HL-60/S4 treated with phorbol 12-myristate 13-acetate at 8.2 ng/mL for 4 days and 3 days (cell line): ENCODE results near the gene ANLN.
"Not testable (repeated sequence)": the region's sequence is repeated elsewhere in the genome, so short reads cannot be mapped to it uniquely, and the experiment has no call there.

Experiments used
- in situ Hi-C: fragments of 300-500 bp; cut with MboI; formaldehyde crosslinking; loops from 2 replicates; pipeline ENCODE4 v1.15.0; 2022; ENCODE audit warnings: low sequenced_read_pairs

The ANLN gene

GRCh38 chr7:36460811-36461429 lies 71.3 kb downstream of the ANLN start:
- in situ Hi-C loops: no loop called here

GRCh38 chr7:36462551-36463137 lies 73.0 kb downstream of the ANLN start:
- in situ Hi-C loops: no loop called here

GRCh38 chr7:36464271-36464670 lies 74.6 kb downstream of the ANLN start:
- in situ Hi-C loops: no loop called here

- in situ Hi-C loops: not testable (repeated sequence)
Measured at GRCh38 chr7:36466001-36466400, 76.3 kb downstream of the ANLN start.

GRCh38 chr7:36468370-36469101 lies 78.9 kb downstream of the ANLN start:
- in situ Hi-C loops: no loop called here

- in situ Hi-C loops: no loop called here
Measured at GRCh38 chr7:36469236-36469635, 79.6 kb downstream of the ANLN start.

GRCh38 chr7:36472141-36472729 lies 82.6 kb downstream of the ANLN start:
- in situ Hi-C loops: loop anchor here (10.0 kb wide), 1 partner anchor 733 kb away; no protein-coding TSS in a partner anchor

- in situ Hi-C loops: loop anchor here (10.0 kb wide), 1 partner anchor 731 kb away; no protein-coding TSS in a partner anchor
Measured at GRCh38 chr7:36473454-36474282, 84.0 kb downstream of the ANLN start.

- in situ Hi-C loops: loop anchor here (10.0 kb wide), 1 partner anchor 730 kb away; no protein-coding TSS in a partner anchor
Measured at GRCh38 chr7:36474283-36475010, 84.8 kb downstream of the ANLN start.

- in situ Hi-C loops: loop anchor here (10.0 kb wide), 1 partner anchor 730 kb away; no protein-coding TSS in a partner anchor
Measured at GRCh38 chr7:36475011-36475342, 85.3 kb downstream of the ANLN start.

GRCh38 chr7:36475381-36475780 lies 85.7 kb downstream of the ANLN start:
- in situ Hi-C loops: loop anchor here (10.0 kb wide), 1 partner anchor 729 kb away; no protein-coding TSS in a partner anchor

- in situ Hi-C loops: loop anchor here (10.0 kb wide), 1 partner anchor 726 kb away; no protein-coding TSS in a partner anchor
Measured at GRCh38 chr7:36478745-36479144, 89.1 kb downstream of the ANLN start.

- in situ Hi-C loops: not testable (repeated sequence)
Measured at GRCh38 chr7:36483853-36484252, 94.2 kb downstream of the ANLN start.

- in situ Hi-C loops: no loop called here
Measured at GRCh38 chr7:36484265-36484664, 94.6 kb downstream of the ANLN start.

- in situ Hi-C loops: no loop called here
Measured at GRCh38 chr7:36486336-36486735, 96.7 kb downstream of the ANLN start.

GRCh38 chr7:36487756-36488336 lies 98.2 kb downstream of the ANLN start:
- in situ Hi-C loops: no loop called here

- in situ Hi-C loops: not testable (repeated sequence)
Measured at GRCh38 chr7:36488672-36489071, 99.0 kb downstream of the ANLN start.

GRCh38 chr7:36490419-36490830 lies 100.8 kb downstream of the ANLN start:
- in situ Hi-C loops: no loop called here

GRCh38 chr7:36491317-36491716 lies 101.7 kb downstream of the ANLN start:
- in situ Hi-C loops: no loop called here

GRCh38 chr7:36496576-36496975 lies 106.9 kb downstream of the ANLN start:
- in situ Hi-C loops: no loop called here
